Dedifferentiated amniotic fluid mesenchymal stem cell (primary cell): ENCODE results near the gene DOCK2.
"Not testable (repeated sequence)": the region's sequence is repeated elsewhere in the genome, so short reads cannot be mapped to it uniquely, and the experiment has no call there.

ENCODE experiments used
- DNase-seq: peaks from one replicate; pipeline ENCODE4 v3.0.0-alpha.2; 2016; ENCODE audit errors: extremely low spot score

DOCK2 gene

DNA sequence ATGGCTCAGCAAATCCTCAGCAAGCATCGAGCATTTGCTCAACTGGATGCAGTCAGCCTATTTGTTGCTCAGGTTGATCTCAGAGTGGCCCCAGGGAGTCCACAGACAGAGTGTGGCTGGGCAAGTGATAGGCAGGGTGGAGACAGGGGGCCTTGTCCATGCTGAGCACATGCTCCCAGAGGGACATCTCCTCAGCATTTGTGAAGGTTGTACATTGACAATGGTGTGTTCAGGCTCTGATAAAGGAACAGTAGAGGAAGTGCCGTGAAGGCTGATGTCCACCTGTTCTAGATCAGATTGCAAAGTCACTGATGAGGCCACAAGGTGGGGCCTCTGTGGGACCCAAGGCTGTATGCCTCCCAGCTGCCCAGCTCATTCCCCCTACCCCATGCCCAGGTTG is 418.5 kb downstream of the DOCK2 start:
- no peak for DNase-seq

DNA sequence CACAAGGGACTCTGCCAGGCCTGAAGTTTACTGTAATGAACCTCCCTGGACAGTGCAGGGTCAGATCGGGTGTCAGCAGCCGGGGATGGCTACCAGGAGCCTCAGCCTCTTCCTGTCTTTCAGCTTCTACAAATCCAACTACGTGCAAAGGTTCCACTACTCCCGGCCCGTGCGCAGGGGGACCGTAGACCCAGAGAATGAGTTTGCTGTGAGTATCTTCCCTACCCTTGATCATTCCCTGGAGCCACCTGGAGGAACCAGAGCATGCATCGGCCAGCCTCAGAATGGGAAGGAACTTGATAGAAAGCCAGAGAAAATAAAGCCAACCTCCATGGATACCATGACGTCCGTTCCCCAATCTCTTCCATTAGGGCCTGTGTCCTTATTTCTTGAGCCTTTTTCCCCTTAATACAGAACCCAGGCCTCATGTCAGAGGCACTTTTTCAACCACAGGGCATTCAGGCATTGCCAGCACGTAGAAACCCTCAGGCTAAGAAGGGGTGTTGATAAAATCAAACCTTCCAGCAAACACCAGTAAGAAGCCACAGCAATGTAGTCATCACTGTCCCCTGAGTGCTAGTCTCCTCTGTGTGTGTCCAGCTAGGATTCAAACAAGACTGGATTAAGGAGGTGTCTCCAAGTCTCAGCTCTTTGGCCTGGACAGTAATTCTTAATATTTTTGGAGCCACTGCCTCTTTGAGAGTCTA is 419.6 kb downstream of the DOCK2 start:
- no peak for DNase-seq

DNA sequence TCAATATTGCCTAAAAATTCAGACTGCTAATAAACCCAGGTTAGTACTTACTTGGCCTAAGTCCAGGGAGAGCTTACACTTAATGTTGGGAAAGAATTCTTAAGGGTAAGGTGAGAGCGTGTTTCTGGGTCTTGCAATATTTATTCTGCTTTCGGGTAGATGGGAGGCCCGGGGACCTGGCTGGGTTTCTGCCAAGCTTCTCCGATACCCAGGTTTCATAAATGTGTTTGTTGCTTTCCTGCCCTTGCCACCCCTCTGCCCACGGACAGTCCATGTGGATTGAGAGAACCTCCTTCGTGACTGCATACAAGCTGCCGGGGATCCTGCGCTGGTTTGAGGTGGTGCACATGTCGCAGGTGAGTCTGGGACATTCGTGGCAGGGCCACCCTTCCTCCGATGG is 420.2 kb downstream of the DOCK2 start:
- no peak for DNase-seq

DNA sequence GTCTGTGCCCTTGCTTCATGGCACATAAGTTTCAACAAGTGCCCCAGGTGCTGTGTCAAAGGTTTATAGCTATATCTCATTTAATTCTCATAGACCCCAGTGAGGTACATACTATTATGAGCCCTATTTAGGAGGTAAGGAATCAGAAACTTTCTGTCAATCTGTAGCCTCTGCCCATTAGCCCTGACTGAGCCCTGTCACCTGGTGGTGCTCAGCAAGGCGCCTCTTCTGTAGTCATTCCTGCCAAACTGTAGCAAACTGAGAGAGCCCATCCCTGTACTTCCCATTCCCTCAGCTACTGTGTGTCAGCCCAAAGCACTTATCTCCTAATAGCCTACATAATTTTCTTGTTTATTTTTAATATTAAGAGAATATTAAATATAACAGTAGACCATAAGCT is 422.1 kb downstream of the DOCK2 start:
- no peak for DNase-seq

DNA sequence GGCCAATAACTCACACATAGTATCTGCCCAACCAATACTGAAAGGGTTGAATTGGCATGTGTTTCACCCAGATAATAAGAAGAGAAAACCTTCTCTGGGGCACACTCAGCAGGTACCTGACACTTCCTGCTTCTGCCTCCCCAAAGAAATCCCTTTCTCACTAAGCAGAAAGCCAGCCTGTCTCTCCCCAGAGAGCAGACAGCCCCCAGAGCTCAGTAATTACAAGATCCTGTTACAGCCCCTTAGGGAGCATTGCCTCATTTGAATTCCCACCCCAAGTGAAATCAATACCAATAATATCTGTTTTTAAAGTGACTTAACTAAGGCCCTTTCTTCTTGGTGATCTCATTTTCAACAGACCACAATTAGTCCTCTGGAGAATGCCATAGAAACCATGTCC is 430.1 kb downstream of the DOCK2 start:
- no peak for DNase-seq

DNA sequence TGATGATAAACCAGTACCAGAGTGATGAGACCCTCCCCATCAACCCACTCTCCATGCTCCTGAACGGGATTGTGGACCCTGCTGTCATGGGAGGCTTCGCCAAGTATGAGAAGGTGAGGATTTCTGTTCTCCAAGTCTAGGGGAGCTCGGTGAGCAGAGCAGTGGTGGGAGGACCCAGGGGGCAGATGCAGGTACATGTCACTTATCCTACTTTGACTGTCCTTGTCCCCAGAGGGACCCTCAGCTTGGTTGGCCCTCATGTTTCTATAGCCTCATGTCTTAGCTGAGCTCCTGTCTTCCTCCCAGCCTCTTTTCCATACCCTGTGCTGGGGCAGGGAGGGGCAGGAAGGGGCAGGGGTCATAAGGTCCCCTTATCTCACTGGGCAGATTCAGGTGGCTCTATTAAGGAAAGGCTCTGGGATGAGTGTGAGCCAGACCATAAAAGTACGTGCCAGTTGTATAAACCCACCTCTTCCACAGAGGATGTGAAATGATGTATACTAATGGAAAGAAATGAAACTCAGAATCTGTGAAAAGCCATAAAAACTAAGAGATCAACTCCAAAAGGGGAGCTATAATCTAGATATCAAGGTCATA is 430.6 kb downstream of the DOCK2 start:
- no peak for DNase-seq

DNA sequence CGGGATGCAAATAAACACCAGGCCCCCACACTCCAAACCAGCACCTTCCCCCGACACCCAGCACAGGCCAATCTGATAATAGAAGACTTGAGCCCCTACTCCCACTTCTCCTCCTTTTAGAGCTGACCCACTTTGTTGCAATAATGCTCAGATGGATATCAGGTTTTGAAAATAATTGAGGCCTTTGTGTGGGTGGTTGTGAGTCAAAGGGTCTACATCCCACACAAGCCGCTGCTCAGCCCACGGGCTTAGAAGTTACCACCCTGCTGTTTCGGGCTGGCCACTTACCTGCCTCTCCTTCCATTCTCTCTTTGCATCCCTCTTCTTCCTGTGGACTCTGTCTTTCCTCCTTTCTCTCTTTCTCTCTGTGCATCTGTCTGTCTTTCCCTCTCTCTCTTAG is 432.4 kb downstream of the DOCK2 start:
- DNase-seq: no peak

DNA sequence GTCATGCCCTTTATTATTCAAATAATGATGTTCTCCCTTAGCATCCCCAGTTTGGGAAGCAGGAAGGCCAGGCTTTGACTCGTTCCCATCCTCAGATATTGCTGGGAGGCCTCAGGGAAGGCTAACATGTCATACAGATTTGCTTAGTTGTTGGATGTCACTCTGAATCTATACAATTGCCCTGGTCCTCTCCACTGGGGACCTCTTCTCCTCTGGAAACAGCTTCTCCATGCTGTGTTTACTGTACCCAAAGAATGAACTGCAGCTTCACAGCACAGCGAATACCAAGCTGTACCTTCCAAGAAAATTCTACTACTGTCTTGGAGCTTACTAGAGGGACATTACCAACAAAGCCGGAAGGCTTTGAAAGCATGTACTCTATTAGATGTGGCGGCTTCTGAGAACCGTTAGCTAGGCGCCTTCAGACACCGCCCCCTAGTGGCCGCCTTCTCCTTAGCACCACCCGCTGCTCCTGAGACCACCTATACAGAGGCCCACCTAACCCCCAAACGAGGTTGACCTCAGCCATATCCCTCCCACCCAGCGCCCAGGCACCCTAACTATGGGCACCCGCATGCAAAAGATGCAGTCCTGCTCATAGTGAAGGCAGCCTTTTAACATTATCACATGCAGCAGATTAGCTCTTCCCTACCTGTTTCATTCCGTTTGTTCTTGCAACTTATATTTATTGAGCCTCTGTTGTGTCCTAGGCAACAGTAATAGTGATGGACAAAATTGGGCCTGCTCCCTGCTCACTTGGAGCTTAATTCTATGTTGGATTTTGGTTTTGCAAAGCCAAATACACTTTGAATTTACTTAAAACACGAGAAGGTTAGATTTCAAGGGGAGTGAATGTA is 433.7 kb downstream of the DOCK2 start:
- DNase-seq: no peak

DNA sequence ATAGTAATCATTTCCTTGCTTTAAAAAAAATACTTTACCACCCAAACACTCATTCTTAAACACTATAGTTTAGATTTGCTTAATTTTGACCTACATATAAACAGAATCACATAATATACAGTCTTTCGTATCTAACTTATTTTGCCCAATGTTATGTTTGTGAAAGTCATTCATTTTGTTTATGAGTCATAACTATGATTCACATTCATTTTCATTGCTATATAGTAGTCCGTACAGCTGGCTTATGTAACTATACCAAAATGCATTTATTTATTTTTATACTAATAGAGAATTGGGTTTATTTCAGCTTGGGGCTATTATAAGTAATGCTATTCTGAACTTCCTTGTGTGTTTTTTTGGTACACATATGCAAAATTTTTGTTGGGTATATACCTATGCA is 434.7 kb downstream of the DOCK2 start:
- DNase-seq: no peak

DNA sequence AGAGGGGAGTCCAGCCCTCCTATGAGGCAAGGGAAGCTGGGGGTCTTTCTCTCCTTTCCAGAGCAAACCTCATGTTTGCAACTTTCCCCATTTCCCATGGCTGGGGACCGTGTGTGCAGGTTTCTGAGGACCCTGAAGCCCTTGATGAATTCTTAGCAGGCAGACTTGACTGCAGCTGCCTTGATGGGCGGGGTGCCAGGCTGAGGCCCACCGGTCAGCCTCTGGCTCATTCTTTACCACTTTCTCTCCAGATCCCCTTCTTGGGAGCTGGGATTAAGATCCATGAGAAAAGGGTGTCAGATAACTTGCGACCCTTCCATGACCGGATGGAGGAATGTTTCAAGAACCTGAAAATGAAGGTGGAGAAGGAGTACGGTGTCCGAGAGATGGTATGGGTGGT is 438.6 kb downstream of the DOCK2 start:
- DNase-seq: no peak

DNA sequence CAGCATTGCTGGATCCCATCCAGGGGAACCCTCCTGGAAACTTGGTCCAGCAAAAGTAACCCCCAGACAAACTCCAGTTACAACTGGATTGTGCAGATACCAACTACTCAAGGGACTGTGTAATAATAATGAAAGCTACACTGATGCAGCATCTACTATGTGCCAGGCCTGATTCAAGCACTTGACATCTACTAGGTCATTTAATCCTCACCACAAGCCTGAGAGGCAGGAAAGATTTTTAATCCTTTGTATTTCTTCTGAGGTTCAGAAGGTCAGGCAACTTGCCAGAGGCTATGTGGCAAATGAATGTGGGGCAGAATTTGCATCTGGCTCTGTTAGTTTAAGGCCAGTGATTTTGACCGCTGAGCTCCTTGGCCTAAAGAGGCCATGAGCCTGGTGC is 439.1 kb downstream of the DOCK2 start:
- DNase-seq: no peak

DNA sequence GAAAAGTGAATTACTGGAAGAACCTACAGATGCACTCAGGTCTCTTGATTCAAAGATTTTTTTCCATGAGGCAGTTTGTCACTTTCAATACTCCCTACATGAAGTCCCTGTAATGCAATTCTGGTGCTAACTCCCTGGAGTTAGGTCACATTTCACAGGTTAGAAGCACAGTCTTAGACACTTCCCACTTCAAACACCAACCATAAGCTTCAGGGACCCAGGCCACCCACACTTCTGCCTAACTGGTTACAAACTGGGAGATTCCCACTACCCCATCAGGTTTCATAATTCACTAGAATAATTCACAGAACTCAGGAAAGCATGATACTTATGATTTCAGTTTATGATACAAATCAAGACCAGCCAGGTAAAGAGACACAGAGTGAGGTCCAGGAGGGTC is 439.7 kb downstream of the DOCK2 start:
- no peak for DNase-seq

DNA sequence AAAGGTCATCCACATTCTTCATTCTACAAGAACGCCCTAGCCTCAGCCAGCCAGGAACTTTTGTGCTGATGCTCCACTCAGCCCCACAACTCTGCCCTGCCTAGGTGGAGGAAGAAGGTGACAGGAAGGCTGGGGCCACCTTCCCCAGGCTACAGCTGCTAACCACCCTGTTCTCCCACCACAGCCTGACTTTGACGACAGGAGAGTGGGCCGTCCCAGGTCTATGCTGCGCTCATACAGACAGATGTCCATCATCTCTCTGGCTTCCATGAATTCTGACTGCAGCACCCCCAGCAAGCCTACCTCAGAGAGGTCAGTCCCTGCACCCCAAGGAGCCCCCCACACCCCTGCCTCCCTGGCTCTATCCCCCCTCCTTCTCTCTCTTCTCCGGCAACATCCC is 440.5 kb downstream of the DOCK2 start:
- no peak for DNase-seq

DNA sequence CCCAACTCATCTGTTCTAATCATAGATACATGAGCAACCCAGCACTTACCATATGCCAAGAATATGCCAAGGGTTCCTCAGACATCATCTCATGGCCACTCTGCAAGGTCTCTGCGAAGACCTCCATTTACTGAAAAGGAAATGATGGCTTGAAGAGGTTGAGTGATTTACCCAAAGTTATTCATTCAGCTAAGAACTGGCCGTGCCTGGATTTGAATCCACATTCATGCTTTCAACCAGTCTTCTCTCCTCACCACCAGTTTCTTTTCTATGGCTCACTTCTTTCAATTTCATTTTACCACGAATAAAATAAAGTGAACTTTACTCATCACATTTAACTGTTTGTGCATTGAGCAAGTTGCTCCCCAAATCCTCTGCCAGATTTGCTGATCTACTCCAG is 441.4 kb downstream of the DOCK2 start:
- DNase-seq: no peak

DNA sequence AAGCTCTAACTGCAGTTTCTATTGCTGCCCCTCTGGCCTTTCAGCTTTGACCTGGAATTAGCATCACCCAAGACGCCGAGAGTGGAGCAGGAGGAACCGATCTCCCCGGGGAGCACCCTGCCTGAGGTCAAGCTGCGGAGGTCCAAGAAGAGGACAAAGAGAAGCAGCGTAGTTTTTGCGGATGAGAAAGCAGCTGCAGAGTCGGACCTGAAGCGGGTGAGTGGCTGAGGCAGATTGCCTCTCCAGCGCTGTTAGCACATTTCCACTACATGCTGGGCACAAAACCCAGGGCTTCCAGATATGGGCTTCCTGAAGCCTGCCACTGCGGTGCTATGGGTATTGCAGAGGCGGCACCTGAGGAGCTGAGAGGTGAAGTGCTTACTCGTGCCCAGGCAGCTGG is 441.9 kb downstream of the DOCK2 start:
- DNase-seq: no peak

DNA sequence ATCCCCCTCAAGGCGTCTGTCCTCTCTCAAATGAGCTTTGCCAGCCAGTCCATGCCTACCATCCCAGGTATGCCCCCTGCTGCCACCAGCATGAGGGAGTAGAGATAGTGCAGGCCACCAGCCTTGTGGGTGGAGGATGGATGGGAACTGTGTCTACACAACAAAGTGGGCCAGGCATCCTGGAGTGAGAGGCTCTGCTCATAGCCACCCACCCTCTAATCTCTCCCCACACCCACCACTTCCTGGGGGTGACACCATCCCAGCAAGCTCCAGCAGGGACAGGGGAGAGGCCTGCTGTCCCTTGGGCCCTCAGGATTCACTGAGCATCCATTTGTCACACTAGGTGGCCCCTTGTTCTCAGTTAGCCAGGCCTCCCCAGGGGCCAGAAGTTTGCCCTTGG is 443.1 kb downstream of the DOCK2 start:
- no peak for DNase-seq

DNA sequence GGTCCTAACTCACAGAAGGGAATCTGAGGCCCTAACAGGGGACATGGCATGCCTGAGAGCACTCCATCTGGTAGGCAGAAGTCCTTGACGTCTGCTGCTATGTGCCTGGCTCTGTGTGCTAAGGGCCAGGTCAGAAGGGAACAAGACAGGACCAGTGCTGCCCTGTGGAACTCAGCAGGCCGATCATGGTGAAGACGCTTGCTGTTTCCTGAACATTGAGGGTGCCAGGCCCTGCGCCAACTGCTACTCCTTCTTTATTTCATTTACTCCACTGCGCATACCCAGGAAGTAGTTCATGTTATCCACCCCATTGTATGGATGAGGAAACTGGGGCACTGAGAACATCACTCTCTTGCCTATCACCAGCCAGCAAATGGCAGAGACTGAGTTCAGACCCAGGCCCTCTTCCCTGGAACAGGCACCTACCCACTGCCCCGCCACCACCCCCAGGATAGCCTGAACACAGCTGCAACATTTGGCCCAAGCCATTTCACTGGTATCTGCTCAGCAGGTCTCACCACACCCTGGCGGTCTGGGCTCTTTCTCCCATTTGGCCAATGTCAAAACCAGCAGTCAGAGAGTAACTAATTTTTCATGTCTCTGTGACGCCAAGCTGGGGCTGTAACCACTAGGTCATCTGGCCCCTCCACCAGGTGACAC is 443.8 kb downstream of the DOCK2 start:
- no peak for DNase-seq

DNA sequence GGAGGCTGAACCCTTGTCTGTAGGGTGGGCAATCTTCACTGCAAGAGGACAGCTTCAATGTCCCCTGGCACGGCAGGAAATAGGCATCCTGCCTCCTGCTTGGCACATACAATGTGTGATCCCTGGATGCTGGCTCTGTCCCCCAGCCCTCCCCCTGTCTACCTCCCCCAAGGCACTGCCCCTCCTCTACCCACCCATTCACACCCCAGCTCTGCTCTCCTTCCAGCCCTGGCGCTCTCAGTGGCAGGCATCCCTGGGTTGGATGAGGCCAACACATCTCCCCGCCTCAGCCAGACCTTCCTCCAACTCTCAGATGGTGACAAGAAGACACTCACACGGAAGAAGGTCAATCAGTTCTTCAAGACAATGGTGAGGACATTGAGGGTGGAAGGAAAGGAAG is 444.5 kb downstream of the DOCK2 start:
- no peak for DNase-seq

DNA sequence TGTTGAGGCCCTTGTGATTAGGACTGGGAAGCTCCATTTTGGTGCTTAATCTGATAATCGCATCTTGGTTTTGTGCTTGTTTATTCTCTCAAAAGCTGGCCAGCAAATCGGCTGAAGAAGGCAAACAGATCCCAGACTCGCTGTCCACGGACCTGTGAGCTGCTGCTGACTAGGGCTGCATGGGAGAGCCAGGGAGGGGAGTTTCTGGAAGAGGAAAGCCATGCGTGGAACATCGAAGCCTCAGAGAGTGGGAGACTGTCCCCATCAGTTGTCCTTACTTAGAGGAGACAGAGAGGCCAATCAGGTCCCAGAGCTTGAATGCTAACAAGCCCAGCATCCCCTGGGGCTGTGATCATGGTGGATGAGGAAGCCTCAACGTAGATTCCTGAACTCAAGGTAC is 445.6 kb downstream of the DOCK2 start:
- DNase-seq: no peak

DNA sequence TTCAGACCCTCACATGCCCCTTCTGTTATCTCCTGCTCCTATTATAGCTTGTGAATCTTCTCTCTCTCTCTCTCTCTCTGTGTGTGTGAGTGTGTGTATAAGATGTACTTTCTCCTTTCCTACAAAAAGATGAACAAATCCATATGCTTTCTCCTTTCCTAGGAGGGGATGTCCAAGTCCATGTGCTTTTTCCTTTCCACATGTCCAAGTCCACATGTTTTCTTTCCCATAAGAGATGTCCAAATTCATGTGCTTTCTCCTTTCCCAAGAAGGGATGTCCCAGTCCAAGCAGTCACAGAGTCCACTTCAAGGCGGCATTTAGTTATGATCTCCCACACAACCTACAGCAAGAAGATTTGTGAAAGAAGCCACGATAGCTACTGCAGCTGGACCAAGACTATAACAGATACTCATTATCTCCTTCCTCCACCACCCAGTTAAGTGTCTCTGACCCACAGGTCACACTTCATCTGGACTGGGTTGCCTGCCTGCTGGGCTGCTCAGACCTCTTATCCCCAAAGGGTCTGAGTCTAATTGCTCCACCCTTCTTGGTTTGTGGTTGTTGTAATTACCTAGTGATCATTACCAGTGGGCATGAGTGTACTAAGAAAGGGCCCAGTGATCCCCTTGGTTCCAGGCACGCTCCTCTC is 450.2 kb downstream of the DOCK2 start:
- no peak for DNase-seq

DNA sequence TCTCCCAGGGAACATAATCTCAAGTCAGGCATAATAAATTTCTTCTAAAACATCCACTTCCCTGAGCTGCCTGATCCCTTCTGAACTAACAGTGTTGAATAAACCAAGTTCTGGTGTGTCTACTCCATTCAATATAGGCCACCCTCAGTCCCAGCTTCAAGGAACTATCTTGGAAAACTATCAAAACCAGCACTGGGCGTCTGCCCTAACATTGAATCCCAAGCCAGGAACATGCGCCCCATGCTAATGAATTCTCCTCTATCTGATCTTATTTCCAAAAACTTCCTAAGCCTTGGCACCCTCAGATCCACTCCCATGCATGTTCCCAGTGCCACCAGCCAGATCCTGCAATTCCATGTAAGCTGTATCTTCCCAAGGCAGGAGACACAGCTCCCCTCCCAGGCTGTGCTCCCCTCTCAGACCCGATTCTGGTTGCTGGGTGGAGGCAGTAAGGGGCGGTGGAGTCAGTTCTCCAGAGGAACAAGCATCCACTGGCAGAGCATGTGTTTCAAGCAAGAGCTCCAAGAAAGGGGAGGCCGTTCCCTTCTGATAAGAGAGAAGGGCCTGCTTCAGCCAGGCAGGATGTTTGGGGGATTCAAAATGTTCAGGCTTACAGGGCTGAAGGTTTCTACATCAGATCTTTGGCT is 455.5 kb downstream of the DOCK2 start:
- no peak for DNase-seq

DNA sequence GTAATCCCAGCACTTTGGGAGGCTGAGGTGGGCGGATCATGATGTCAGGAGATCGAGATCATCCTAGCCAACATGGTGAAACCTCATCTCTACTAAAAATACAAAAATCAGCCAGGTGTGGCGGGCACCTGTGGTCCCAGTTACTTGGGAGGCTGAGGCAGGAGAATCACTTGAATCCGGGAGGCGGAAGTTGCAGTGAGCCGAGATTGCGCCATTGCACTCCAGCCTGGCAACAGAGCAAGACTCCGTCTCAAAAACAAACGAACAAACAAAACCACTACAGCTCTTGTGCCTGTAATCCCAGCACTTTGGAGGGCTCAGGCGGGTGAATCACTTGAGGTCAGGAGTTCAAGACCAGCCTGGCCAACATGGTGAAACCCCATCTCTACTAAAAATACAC is 457.3 kb downstream of the DOCK2 start:
- DNase-seq: not testable (repeated sequence)
